HUES64 (cell line): ENCODE results near the gene FGF10.

Experiments
- H3K27ac ChIP-seq: 2 replicates; pipeline ENCODE4 v1.7.0; 2013; ENCODE audit warnings: low read depth, low read length, inconsistent platforms
- H3K27me3 ChIP-seq: 2 replicates; pipeline ENCODE4 v1.6.1; 2013; ENCODE audit warnings: mild to moderate bottlenecking, low read length; ENCODE audit not compliant: insufficient read depth
- H3K36me3 ChIP-seq: 2 replicates; pipeline ENCODE4 v1.6.1; 2013; ENCODE audit warnings: mild to moderate bottlenecking, low read length; ENCODE audit not compliant: insufficient read depth
- H3K4me1 ChIP-seq: 2 replicates; pipeline ENCODE4 v1.6.1; 2013; ENCODE audit warnings: mild to moderate bottlenecking, low read length, moderate library complexity; ENCODE audit not compliant: insufficient read depth
- H3K4me3 ChIP-seq: 2 replicates; pipeline ENCODE4 v1.5.1; 2013; ENCODE audit warnings: mild to moderate bottlenecking, low read length, moderate library complexity
- H3K9ac ChIP-seq: 2 replicates; pipeline ENCODE4 v1.6.1; 2013; ENCODE audit warnings: mild to moderate bottlenecking, low read depth, low read length
- H3K9me3 ChIP-seq: 2 replicates; pipeline ENCODE4 v1.6.1; 2013; ENCODE audit warnings: low read depth, low read length; ENCODE audit not compliant: insufficient read depth
- WGBS: fragments of 150-250, 120-280 bp; methylation state at CpG from one replicate; pipeline ENCODE4 v1.1.7; 2013; ENCODE audit warnings: missing lambda C conversion rate; 5-methylcytosine and 5-hydroxymethylcytosine counted together

FGF10 gene

DNA sequence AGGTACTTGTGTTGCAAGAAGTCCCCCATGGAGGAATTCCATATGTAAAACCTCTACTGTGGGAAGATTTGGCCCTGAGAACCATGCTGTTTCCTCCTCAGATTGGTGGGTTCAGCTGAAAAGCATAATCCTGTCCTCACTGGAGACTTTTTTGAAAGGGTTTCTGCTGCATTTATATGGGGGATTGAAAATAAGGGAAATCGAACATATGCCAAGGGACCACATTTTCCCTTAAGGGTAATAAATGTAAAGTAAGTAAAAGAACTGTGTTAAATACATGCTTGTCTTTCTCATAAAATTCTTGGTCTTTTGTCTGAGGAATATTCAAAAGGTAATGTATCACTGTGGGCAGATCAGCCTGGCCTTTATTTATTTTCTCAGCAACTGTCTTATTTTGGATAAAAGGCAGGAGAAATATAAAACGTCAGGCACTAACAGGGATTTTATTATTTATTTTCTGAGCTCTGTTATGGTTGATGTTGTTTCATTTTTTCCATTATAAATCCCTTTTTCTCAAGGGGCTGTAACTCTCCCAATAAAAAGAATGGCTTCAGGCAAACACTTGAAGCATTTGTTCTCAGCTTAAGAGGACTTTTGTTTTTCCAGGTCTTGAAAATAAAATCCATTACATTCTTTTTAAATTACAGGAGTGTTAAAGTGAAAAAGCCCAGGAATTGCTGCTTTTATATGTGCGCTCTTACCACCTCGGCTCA lies 131.4 kb downstream of the FGF10 start:
- Histone ChIP-seq H3K27me3 (no peaks in the 10 kb centered on the region), H3K4me3 (no peak overlapping the region), H3K4me1 (no peaks in the 10 kb centered on the region; the same call in 1 of the 2 replicates), H3K9me3 (no peaks in the 10 kb centered on the region), H3K36me3 (no peaks in the 10 kb centered on the region), H3K27ac (no peak overlapping the region), H3K9ac (no peak overlapping the region)
- WGBS = 93% methylated on average over 4 of the region's 4 CpGs

DNA sequence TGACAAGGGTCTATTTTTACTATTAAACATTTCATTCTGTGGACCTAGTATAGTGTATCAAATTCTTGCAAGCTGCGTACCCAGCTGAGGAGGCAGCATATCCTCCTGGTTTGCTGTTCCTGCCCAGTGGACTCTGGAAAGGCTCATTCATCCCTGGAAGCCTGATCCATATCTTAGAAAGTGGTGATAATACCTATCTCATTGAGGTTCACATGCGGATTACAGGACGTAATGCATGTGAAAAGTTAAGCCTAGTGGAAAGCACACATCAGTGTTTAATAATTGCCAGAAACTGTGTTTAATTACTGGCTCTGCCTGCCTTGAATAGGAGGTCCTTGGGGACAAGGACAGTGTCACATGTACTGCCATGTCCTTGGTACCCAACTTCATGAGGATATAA lies 132.0 kb downstream of the FGF10 start:
- H3K27me3 ChIP-seq = no peaks in the 10 kb centered on the region
- no peak overlapping the region for H3K9ac ChIP-seq
- WGBS = 95% methylated on average over 3 of the region's 3 CpGs
- H3K27ac ChIP-seq = no peak overlapping the region
- no peak overlapping the region for H3K4me3 ChIP-seq
- H3K36me3 ChIP-seq = no peaks in the 10 kb centered on the region
- H3K9me3 ChIP-seq = no peaks in the 10 kb centered on the region
- no peaks in the 10 kb centered on the region; the same call in 1 of the 2 replicates for H3K4me1 ChIP-seq
